Breast epithelium (tissue), 3 donors: ENCODE data around the gene ZNF865.

ENCODE experiments used
- POLR2AphosphoS5 ChIP-seq, 3 donors: sonication (generic); formaldehyde crosslinking; IDR thresholded peaks; one replicate each; pipeline ENCODE4 v1.6.1; 2017; ENCODE audit warnings: antibody characterized with exemption in 3 of 3
- TF ChIP-seq, protein P1 (sequence below), 3 donors: fragments of 450-650 bp; IDR thresholded peaks; one replicate each; pipeline ENCODE4 v1.5.1; 2016 to 2017; ENCODE audit warnings: antibody characterized with exemption in 3 of 3, mild to moderate bottlenecking in 3 of 3, moderate library complexity in 3 of 3

DNA sequence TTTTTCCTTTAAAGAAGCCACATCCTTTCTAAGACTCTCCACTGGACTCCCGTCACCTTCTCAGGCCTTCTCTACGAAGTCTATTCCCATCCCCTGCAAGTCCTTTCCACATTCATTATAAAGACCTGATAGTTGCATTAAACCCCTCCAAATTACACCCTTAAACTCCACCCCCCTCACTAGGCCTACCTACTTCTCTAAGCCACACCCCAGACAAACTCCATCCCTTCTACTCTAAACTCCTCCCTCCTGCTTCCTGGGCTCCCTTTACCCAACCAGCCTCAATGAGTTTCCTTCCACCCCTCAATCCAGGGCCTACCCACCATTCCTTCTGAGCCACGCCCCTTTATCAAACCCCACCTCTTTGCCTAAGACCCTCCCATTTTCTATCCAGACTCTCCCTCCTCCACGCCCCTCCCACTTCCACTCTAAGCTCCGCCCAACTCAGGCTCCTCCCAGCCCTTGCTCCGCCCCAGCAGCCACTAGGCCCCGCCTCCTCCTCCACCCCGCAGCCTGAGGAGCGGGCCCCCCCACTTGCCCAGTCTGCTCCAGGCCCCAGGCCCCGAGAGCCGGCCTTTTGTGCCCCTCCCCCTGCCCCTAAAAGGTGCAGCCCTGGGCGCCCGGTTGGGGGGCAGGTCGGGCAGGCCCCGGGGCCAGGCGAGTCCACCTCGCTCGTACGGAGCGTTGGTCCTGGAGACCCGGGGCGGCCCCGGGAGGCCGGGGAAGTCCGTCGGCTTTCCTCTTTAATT, 6.6 kb upstream of the ZNF865 start:
- TF ChIP-seq POLR2AphosphoS5 (IDR thresholded peaks at IDR 0.05) = no peak
- TF ChIP-seq, protein P1, sequence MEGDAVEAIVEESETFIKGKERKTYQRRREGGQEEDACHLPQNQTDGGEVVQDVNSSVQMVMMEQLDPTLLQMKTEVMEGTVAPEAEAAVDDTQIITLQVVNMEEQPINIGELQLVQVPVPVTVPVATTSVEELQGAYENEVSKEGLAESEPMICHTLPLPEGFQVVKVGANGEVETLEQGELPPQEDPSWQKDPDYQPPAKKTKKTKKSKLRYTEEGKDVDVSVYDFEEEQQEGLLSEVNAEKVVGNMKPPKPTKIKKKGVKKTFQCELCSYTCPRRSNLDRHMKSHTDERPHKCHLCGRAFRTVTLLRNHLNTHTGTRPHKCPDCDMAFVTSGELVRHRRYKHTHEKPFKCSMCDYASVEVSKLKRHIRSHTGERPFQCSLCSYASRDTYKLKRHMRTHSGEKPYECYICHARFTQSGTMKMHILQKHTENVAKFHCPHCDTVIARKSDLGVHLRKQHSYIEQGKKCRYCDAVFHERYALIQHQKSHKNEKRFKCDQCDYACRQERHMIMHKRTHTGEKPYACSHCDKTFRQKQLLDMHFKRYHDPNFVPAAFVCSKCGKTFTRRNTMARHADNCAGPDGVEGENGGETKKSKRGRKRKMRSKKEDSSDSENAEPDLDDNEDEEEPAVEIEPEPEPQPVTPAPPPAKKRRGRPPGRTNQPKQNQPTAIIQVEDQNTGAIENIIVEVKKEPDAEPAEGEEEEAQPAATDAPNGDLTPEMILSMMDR (IDR thresholded peaks at IDR 0.05) = no peak
